ENCODE measurements around the gene FGR.
"Not testable (repeated sequence)": the region's sequence is repeated elsewhere in the genome, so short reads cannot be mapped to it uniquely, and the experiment has no call there.

The FGR gene

GRCh38 chr1:27659497-27660299, 24.7 kb upstream of the FGR start:
- DNase-seq (ENCODE audit: low read depth) = peak; percentile 79

- no peak for DNase-seq (ENCODE audit: low read depth)
Measured at GRCh38 chr1:27658951-27659496, 24.0 kb upstream of the FGR start.

- no peak for DNase-seq (ENCODE audit: low read depth)
Measured at GRCh38 chr1:27656157-27656893, 21.3 kb upstream of the FGR start.

GRCh38 chr1:27655151-27655937, 20.4 kb upstream of the FGR start:
- DNase-seq (ENCODE audit: low read depth) = no peak

GRCh38 chr1:27652111-27652864, 17.3 kb upstream of the FGR start:
- no peak for DNase-seq (ENCODE audit: low read depth)

- DNase-seq (ENCODE audit: low read depth) = no peak
Measured at GRCh38 chr1:27650539-27651175, 15.7 kb upstream of the FGR start.

GRCh38 chr1:27650171-27650538, 15.2 kb upstream of the FGR start:
- no peak for DNase-seq (ENCODE audit: low read depth)

GRCh38 chr1:27649306-27649635, 14.3 kb upstream of the FGR start:
- no peak for DNase-seq (ENCODE audit: low read depth)

- DNase-seq (ENCODE audit: low read depth) = no peak
Measured at GRCh38 chr1:27648602-27649305, 13.8 kb upstream of the FGR start.

GRCh38 chr1:27647328-27647727, 12.3 kb upstream of the FGR start:
- no peak for DNase-seq (ENCODE audit: low read depth)

- no peak for DNase-seq (ENCODE audit: low read depth)
Measured at GRCh38 chr1:27646676-27647075, 11.7 kb upstream of the FGR start.

GRCh38 chr1:27645071-27645415, 10.1 kb upstream of the FGR start:
- no peak for DNase-seq (ENCODE audit: low read depth)

GRCh38 chr1:27644369-27645070, 9.5 kb upstream of the FGR start:
- DNase-seq (ENCODE audit: low read depth) = no peak

- DNase-seq (ENCODE audit: low read depth) = peak; percentile 50
Measured at GRCh38 chr1:27643600-27644368, 8.8 kb upstream of the FGR start.

- not testable (repeated sequence) for DNase-seq (ENCODE audit: low read depth)
Measured at GRCh38 chr1:27640514-27640913, 5.5 kb upstream of the FGR start.

GRCh38 chr1:27638805-27639204, 3.8 kb upstream of the FGR start:
- no peak for DNase-seq (ENCODE audit: low read depth)

- DNase-seq (ENCODE audit: low read depth) = no peak
Measured at GRCh38 chr1:27638047-27638734, 3.2 kb upstream of the FGR start.

GRCh38 chr1:27635396-27636142, 584 bp upstream of the FGR start:
- no peak for DNase-seq (ENCODE audit: low read depth)

All from T-helper 22 cell (primary cell).